HG02884 (cell line): ENCODE results near the gene UNC50.
"Not testable (repeated sequence)": the region's sequence is repeated elsewhere in the genome, so short reads cannot be mapped to it uniquely, and the experiment has no call there.

ENCODE experiments used
- ATAC-seq: cut with Tn5 transposase; IDR thresholded peaks from one replicate; pipeline ENCODE4 v1.9.1; 2021; ENCODE audit warnings: mild to moderate bottlenecking, moderate library complexity; ENCODE audit not compliant: unreplicated experiment

UNC50 gene

GRCh38 chr2:98576666-98577312 is 31.6 kb upstream of the UNC50 start:
- no peak for ATAC-seq

GRCh38 chr2:98577313-98577712 is 31.1 kb upstream of the UNC50 start:
- no peak for ATAC-seq

- no peak for ATAC-seq
Measured at GRCh38 chr2:98578231-98578630, 30.2 kb upstream of the UNC50 start.

GRCh38 chr2:98579926-98580325 is 28.5 kb upstream of the UNC50 start:
- ATAC-seq = no peak

GRCh38 chr2:98580656-98581284 is 27.6 kb upstream of the UNC50 start:
- ATAC-seq = no peak

GRCh38 chr2:98582523-98582922 is 25.9 kb upstream of the UNC50 start:
- ATAC-seq = no peak

GRCh38 chr2:98583276-98583675 is 25.1 kb upstream of the UNC50 start:
- no peak for ATAC-seq

- no peak for ATAC-seq
Measured at GRCh38 chr2:98583816-98584618, 24.4 kb upstream of the UNC50 start.

GRCh38 chr2:98585386-98585785 is 23.0 kb upstream of the UNC50 start:
- ATAC-seq = no peak

GRCh38 chr2:98586551-98587140 is 21.7 kb upstream of the UNC50 start:
- no peak for ATAC-seq

GRCh38 chr2:98588880-98589431 is 19.4 kb upstream of the UNC50 start:
- no peak for ATAC-seq

GRCh38 chr2:98589489-98589888 is 18.9 kb upstream of the UNC50 start:
- no peak for ATAC-seq

GRCh38 chr2:98592565-98592964 is 15.8 kb upstream of the UNC50 start:
- ATAC-seq = no peak

GRCh38 chr2:98594665-98595064 is 13.7 kb upstream of the UNC50 start:
- not testable (repeated sequence) for ATAC-seq

GRCh38 chr2:98598781-98599428 is 9.5 kb upstream of the UNC50 start:
- ATAC-seq = no peak

GRCh38 chr2:98601532-98602132 is 6.8 kb upstream of the UNC50 start:
- ATAC-seq = peak; percentile 66

- no peak for ATAC-seq
Measured at GRCh38 chr2:98604547-98604946, 3.8 kb upstream of the UNC50 start.

GRCh38 chr2:98605076-98605475 is 3.3 kb upstream of the UNC50 start:
- ATAC-seq = no peak

GRCh38 chr2:98606431-98606830 is 2.0 kb upstream of the UNC50 start:
- ATAC-seq = no peak

- no peak for ATAC-seq
Measured at GRCh38 chr2:98607104-98607503, 1.3 kb upstream of the UNC50 start.
